Sigmoid colon (tissue), 4 donors: ENCODE data around the gene VPS13A.

Experiments used
- POLR2A ChIP-seq, 2 donors: fragments of 450-650 bp; IDR thresholded peaks; one replicate each; pipeline ENCODE4 v1.6.1; 2016; ENCODE audit warnings: antibody characterized with exemption in 2 of 2, mild to moderate bottlenecking in 2 of 2, moderate library complexity in 2 of 2
- POLR2AphosphoS5 ChIP-seq, 4 donors: sonication (generic); formaldehyde crosslinking; IDR thresholded peaks; one replicate each; pipeline ENCODE4 v1.6.1; 2017; ENCODE audit warnings: antibody characterized with exemption in 4 of 4
- TF ChIP-seq, protein P1 (sequence below), 4 experiments: fragments of 450-650 bp in 3 of 4; fragments of 200-600 bp in 1 of 4; IDR thresholded peaks; one replicate each; pipeline ENCODE4 v1.5.1; 2016 to 2019; ENCODE audit warnings: antibody characterized with exemption in 4 of 4, mild to moderate bottlenecking in 3 of 4, moderate library complexity in 2 of 4

DNA sequence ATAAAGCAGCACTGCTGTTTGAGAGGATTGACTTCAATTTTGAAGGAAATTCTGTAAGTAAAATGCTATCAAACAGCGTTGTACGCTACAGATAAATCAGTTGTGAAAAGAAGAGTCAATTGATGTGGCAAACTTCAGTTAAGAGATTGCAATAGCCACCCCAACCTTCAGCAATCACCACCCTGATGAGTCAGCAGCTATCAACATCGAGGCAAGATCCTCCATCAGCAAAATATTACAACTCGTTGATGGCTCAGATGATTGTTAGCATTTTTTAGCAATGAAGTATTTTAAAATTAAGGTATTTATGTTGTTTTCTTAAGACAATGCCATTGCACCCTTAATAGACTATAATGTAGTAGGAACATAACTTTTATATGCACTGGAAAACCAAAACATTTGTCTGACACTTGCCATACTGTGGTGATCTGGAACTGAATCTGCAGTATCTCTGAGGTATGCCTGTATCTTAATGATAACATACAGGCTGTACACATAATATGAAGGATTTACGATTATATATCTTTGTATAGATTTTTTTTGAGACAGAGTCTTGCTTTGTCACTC lies 47.5 kb downstream of the VPS13A start:
- TF ChIP-seq, protein P1, sequence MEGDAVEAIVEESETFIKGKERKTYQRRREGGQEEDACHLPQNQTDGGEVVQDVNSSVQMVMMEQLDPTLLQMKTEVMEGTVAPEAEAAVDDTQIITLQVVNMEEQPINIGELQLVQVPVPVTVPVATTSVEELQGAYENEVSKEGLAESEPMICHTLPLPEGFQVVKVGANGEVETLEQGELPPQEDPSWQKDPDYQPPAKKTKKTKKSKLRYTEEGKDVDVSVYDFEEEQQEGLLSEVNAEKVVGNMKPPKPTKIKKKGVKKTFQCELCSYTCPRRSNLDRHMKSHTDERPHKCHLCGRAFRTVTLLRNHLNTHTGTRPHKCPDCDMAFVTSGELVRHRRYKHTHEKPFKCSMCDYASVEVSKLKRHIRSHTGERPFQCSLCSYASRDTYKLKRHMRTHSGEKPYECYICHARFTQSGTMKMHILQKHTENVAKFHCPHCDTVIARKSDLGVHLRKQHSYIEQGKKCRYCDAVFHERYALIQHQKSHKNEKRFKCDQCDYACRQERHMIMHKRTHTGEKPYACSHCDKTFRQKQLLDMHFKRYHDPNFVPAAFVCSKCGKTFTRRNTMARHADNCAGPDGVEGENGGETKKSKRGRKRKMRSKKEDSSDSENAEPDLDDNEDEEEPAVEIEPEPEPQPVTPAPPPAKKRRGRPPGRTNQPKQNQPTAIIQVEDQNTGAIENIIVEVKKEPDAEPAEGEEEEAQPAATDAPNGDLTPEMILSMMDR (IDR thresholded peaks at IDR 0.05), result no peak
- TF ChIP-seq POLR2AphosphoS5 (IDR thresholded peaks at IDR 0.05) (no peak), POLR2A (IDR thresholded peaks at IDR 0.05) (no peak)
